GM12878 (cell line): Measurements from ENCODE around the gene ENTREP1.
"Not testable (repeated sequence)": the region's sequence is repeated elsewhere in the genome, so short reads cannot be mapped to it uniquely, and the experiment has no call there.

ENCODE experiments used
- CTCF ChIP-seq, 3 experiments: IDR thresholded peaks in 2 of 3; conservative IDR thresholded peaks in 1 of 3; 2 replicates each; pipeline ENCODE4 v1.5.1; 2011; ENCODE audit warnings: low read depth in 3 of 3, low read length in 3 of 3, mild to moderate bottlenecking in 3 of 3, control low read depth in 2 of 3, moderate library complexity in 2 of 3, inconsistent platforms in 1 of 3, mixed read lengths in 1 of 3; ENCODE audit not compliant: control insufficient read depth in 2 of 3, insufficient read depth in 1 of 3; ENCODE audit errors: extremely low read depth in 1 of 3
- EP300 ChIP-seq, 2 experiments: fragments of 150-350 bp in 1 of 2; IDR thresholded peaks; 2 replicates each; pipeline ENCODE4 v1.6.1; 2011 to 2012; ENCODE audit warnings: low read depth in 2 of 2, low read length in 2 of 2, borderline replicate concordance in 1 of 2, improper control_type of control experiment in 1 of 2, inconsistent platforms in 1 of 2; ENCODE audit not compliant: control insufficient read depth in 1 of 2
- NFIC ChIP-seq: IDR thresholded peaks from 2 replicates; pipeline ENCODE4 v1.6.1; 2012; ENCODE audit warnings: low read depth, mild to moderate bottlenecking, inconsistent platforms, low read length, moderate library complexity
- SRF ChIP-seq, 2 experiments: IDR thresholded peaks; 2 replicates each; pipeline ENCODE4 v1.6.1; 2011; ENCODE audit warnings: low read depth in 2 of 2, low read length in 2 of 2, mild to moderate bottlenecking in 1 of 2, moderate library complexity in 1 of 2
- TCF12 ChIP-seq: IDR thresholded peaks from 2 replicates; pipeline ENCODE4 v1.6.1; 2011; ENCODE audit warnings: low read depth, mild to moderate bottlenecking, low read length

- TF ChIP-seq NFIC; SRF (IDR thresholded peaks at IDR 0.05; ENCODE audit: low read depth in 2 of 2, low read length in 2 of 2); TCF12; CTCF (IDR thresholded peaks at IDR 0.05 in 2 of 3, conservative IDR thresholded peaks at IDR 0.05 in 1 of 3; ENCODE audit: control insufficient read depth in 2 of 3, extremely low read depth in 1 of 3, insufficient read depth in 1 of 3, low read depth in 3 of 3, low read length in 3 of 3); EP300 (IDR thresholded peaks at IDR 0.05; ENCODE audit: borderline replicate concordance in 1 of 2, control insufficient read depth in 1 of 2, low read depth in 2 of 2, low read length in 2 of 2): not testable (repeated sequence)
Observed at GRCh38 chr9:69306895-69307445, 18.0 kb upstream of the ENTREP1 start.
